GM13976 (cell line): ENCODE results near the gene ZPBP2.

ENCODE experiments used
- DNase-seq: peaks from one replicate; pipeline ENCODE4 v3.0.0; 2012; ENCODE audit warnings: low spot score
- CTCF ChIP-seq: IDR thresholded peaks from 2 replicates; pipeline ENCODE4 v1.5.1; 2012; ENCODE audit warnings: borderline replicate concordance, mild to moderate bottlenecking; ENCODE audit not compliant: insufficient read depth; ENCODE audit errors: extremely low read depth, missing control alignments, control extremely low read depth
- in situ Hi-C: fragments of 300-500 bp; cut with MboI; formaldehyde crosslinking; loops from one replicate; pipeline ENCODE4 v1.12.0; 2022; ENCODE audit warnings: low sequenced_read_pairs, mixed read lengths, inconsistent platforms; ENCODE audit not compliant: unreplicated experiment

The ZPBP2 gene

GRCh38 chr17:39826334-39826733, 41.7 kb upstream of the ZPBP2 start:
- DNase-seq = no peak
- no peak for TF ChIP-seq CTCF
- in situ Hi-C loops = no loop called here

GRCh38 chr17:39828443-39828842, 39.6 kb upstream of the ZPBP2 start:
- DNase-seq = no peak
- no peak for TF ChIP-seq CTCF
- in situ Hi-C loops = no loop called here

- TF ChIP-seq CTCF = no peak
- no peak for DNase-seq
- in situ Hi-C loops = no loop called here
These were observed 36.4 kb upstream of the ZPBP2 start for GRCh38 chr17:39831588-39831987.

GRCh38 chr17:39834017-39834416, 34.0 kb upstream of the ZPBP2 start:
- in situ Hi-C loops = no loop called here
- DNase-seq = no peak
- TF ChIP-seq CTCF = no peak

GRCh38 chr17:39835038-39835786, 32.8 kb upstream of the ZPBP2 start:
- DNase-seq = no peak
- no peak for TF ChIP-seq CTCF
- in situ Hi-C loops = no loop called here

GRCh38 chr17:39836117-39836516, 31.9 kb upstream of the ZPBP2 start:
- TF ChIP-seq CTCF = no peak
- no peak for DNase-seq
- in situ Hi-C loops = no loop called here
